Stimulated activated CD4-positive, alpha-beta T cell treated with anti-CD3 and anti-CD28 coated beads, TNF-alpha, amount 100 ng/mL, for 4 hours (primary cell): ENCODE results near the gene TMPRSS7.

Experiments
- DNase-seq, 3 experiments: peaks; one replicate each; pipeline ENCODE4 v3.0.0-alpha.2; 2020; ENCODE audit warnings: low read depth in 3 of 3

TMPRSS7 gene

GRCh38 chr3:112128843-112129727 lies 94.5 kb downstream of the TMPRSS7 start:
- peak in 2 of 3 experiments; percentile 11 to 23 for DNase-seq

- DNase-seq: no peak
These were observed 95.5 kb downstream of the TMPRSS7 start for GRCh38 chr3:112129925-112130637.

- DNase-seq: no peak
These were observed 96.1 kb downstream of the TMPRSS7 start for GRCh38 chr3:112130638-112130993.
